Hematopoietic multipotent progenitor cell treated with erythropoietin and hydrocortisone succinate and interleukin-3 and kit ligand, for 15 days (in vitro differentiated cells): ENCODE results near the gene ARFRP1.

Source experiments
- DNase-seq: peaks from one replicate; pipeline ENCODE4 v3.0.0-alpha.2; 2015; ENCODE audit warnings: low spot score

Gene ARFRP1

DNA sequence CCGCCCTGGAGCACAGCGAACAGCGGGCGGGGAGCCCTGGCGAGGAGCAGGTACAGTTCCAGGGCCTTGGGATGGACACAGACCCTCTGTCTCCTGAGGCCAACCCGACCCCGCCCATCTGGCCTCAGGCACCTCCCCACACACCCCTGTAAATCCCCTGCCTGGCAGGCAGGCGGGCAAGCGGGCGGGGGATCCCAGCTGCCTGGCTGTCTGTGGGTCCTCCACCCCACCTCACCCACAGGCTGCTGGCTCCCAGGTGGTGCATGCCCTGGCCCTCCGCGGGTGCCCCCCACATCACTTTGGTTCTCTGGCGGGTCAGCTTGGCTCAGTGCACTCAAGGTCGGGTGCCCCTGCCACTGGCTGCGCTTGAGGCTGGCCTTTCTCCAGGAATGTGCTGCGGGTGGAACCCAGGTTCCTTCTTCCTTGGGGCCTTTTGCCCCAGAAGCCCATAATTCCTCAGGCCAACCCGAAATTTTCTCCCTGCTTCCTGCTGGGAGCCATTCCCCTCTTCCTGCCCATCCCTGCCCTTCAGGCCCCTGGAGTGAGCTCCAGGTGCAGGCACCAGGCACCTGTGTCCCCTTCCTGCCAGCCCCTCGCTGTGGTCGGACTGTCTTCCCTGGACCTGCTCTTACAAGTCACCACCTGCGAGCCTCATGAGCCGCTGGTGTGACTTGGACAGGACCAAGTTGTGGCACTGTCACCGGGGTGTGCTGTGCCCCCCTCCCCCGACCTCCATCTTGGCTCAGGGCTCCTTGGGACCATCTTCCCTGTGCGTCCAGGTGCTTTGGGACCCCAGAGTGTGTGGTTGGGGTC lies 16.7 kb downstream of the ARFRP1 start:
- no peak for DNase-seq

DNA sequence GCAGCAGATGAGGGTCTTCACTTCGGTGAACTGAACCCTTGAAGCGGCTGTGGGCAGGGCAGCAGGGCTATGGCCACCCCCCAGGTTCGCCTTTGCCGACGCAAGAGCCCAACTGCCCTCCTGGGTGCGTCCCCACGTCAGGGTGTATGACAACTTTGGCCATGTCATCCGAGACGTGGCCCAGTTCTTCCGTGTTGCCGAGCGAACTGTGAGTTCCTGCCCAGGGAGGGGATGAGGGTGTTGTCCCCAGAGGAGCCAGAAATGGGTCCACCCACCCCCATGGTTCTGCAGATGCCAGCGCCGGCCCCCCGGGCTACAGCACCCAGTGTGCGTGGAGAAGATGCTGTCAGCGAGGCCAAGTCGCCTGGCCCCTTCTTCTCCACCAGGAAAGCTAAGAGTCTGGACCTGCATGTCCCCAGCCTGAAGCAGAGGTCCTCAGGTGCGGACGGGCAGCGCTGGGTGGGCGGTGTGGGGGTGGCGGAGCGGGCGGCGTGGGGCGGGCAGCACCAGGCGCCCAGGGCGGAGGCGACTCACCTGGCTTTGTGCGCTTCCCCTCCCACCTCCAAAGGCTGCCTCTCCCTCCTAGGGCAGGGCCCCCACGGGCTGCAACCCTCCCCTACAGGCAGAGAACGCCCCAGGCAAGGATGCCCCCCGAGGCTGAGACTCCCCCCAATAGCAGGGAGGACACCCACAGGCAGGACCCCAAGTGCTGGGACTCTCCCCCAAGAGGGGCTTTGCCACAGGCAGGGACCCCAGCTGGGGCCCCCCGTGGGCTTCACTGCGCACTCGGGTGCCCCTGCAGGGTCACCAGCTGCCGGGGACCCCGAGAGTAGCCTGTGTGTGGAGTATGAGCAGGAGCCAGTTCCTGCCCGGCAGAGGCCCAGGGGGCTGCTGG lies 17.5 kb downstream of the ARFRP1 start:
- DNase-seq, result no peak

DNA sequence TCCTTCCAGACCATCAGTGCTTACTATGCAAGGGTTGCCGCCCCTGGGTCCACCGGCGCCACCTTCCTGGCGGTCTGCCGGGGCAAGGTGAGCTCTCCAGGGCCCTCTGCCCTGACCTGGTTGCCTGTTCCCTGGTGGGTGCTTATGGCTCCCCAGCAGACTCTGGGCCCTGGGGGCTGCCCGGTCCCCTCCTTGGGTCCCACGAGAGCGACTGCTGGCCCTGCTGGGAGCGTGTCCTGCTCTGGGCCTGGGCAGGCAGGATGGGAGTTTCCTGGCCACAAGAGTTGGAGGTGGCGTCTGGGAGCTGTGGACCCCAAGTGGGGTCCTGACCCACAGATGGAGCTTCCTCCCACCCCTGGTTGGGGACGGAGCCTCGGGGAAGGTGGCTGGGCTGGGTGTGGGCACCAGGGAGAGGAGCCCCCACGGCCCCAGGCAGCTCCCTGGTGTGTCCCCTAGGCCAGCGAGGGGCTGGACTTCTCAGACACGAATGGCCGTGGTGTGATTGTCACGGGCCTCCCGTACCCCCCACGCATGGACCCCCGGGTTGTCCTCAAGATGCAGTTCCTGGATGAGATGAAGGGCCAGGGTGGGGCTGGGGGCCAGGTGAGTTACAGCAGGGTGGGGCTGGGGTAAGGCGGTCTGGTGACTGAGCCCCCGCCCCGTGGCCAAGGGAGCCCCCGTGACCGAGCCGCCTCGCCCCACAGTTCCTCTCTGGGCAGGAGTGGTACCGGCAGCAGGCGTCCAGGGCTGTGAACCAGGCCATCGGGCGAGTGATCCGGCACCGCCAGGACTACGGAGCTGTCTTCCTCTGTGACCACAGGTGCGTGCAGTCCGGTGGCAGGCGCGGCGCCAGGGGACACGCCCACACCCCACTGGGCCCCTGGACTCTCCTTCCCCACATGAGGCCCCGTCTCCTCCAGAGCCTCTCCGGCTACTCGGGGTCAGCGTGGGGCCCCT lies 18.5 kb downstream of the ARFRP1 start:
- no peak for DNase-seq

DNA sequence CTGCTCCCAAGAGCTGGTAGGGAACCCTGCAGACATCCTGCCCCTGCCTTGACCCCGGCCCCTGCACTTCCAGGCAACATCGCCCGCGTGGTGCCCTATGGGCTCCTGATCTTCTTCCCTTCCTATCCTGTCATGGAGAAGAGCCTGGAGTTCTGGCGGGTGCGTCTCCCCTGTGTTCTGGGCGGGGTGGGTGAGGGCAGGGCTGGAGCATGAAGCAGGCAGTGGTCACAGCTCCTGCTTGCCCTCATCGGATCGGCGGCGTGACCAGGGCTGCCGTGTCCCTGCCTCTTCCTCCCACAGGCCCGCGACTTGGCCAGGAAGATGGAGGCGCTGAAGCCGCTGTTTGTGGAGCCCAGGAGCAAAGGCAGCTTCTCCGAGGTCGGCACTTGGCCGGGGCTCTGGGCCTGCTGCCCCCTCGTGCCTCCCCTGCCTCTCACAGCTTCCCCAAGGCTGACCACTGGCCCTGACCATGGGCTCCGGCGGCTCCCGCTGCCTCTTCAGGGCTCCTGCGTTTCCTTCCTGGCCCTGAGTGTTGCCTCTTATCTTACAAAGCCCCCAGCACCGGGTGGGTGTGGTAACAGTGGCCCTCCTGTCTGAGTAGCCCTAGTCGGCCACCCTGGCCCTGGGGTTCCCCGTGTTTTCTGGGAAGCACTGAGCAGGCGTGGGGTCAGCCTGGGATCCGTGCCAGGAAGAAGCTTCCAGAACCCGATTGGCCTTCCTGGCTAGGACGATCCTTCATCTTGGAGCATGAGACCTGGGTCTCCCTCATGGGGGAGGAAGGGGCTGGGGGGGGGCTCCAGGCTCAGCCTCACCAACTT lies 19.3 kb downstream of the ARFRP1 start:
- no peak for DNase-seq

DNA sequence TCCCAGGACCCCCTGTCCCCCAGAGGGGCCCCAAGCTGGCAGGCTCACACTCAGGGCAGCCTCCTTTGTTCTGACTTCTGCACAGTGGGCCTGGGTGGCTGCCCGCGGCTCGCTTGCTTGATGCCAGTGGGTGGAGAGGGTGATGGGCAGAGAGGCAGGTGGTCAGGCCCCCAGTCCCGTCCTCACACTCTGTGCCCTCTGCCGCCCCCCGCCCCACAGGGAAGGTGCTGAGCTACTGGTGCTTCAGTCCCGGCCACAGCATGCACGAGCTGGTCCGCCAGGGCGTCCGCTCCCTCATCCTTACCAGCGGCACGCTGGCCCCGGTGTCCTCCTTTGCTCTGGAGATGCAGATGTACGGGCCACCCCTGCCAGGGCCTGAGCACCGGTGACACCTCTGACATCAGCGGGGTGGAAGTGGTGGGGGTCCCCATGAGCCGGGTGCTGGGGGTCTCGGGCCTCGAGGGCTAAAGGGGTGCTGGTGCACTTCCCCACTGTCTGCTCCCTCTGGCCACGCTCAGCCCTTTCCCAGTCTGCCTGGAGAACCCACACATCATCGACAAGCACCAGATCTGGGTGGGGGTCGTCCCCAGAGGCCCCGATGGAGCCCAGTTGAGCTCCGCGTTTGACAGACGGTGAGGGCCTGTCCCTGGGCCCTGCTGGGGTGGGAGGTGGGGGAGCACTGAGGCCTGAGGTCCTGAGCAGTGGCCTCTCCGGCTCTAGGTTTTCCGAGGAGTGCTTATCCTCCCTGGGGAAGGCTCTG lies 20.2 kb downstream of the ARFRP1 start:
- no peak for DNase-seq

DNA sequence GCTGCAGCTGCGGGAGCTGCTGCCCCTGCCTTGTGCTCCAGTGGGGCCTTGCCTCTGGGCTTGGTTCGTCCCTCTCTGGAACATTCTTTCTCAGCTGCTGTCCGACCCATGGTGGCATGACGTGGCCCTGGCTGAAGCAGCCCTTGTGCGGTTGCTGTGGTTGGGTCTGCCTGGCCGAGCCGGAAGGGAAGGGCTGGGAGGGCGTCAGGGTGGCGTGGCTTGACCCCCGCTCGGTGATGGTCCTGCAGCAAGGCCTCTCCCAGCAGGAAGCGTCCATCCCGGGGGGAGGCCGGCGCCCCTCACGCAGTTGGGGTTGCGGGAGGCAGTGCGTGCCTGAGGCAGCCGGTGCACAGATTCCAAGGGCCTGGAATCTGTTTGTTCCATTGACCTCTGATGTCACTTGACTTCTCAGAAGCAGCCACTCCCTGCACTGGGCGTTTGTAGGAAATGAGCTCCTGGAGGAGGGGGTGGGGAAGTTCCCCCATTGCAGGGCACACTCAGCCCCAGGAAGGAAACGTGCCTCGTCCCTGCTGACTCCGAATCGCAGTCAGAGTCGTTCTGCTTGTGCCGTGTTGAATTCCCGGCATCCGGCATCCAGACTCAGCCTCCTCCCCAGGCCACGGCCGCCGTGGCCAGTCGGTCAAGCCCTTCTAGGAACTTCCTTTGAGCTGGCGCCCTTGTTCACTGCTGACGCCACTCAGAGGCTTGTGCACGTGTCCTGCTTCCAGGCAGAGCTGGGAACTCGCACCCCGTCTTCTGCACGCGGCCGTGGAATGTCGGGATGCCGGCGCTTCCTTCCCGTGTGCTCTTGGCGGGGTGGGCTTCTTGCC lies 21.1 kb downstream of the ARFRP1 start:
- no peak for DNase-seq

DNA sequence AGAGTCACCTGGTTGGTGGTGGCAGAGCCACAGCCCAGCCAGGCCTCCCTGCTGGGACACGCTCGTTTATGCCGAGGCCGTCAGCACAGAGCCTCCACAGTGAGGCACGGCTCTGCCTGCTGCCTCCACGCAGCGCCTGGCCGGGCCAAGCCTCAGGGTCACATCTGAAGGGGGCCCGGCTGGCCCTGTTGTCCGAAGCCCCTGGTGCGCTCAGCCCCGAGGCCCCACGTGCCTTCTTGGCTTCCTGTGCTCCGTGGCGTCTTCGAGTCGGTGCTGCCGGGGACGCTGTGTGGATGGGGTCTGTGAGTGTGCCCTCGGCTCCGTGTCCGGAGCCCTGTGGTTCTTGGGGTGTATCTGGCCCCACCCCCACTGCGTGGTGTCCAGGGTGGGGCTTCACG lies 21.7 kb downstream of the ARFRP1 start:
- DNase-seq, result no peak

DNA sequence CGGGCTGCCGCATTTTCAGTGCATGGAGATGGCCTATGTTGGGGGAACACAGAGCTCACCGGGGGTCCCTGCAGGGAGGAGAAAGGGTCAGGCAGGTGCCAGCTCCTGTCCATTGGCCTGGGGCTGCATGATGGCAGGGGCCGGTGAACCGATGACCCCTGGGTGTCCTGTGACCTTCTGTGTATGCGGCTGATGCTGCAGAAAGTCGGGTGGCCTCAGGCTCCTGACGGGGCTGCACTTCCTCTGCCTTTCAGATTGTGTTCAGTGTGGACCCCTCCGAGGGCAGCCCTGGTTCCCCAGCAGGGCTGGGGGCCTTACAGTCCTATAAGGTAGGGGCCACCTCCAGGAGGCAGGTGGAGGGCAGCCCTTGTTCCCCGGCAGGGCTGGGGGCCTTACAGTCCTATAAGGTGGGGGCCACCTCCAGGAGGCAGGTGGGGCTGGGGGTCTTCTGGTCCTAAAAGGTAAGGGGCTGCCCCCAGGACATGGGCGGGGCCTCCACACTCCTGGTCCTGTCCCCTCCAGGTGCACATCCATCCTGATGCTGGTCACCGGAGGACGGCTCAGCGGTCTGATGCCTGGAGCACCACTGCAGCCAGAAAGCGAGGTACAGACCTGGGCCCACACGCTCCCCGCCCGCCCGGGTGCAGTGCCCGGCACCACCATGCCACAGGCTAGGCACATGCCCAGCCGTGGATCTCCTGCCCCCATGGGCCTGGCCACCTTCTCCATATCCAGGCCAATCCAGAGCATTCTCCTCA lies 22.3 kb downstream of the ARFRP1 start:
- no peak for DNase-seq

DNA sequence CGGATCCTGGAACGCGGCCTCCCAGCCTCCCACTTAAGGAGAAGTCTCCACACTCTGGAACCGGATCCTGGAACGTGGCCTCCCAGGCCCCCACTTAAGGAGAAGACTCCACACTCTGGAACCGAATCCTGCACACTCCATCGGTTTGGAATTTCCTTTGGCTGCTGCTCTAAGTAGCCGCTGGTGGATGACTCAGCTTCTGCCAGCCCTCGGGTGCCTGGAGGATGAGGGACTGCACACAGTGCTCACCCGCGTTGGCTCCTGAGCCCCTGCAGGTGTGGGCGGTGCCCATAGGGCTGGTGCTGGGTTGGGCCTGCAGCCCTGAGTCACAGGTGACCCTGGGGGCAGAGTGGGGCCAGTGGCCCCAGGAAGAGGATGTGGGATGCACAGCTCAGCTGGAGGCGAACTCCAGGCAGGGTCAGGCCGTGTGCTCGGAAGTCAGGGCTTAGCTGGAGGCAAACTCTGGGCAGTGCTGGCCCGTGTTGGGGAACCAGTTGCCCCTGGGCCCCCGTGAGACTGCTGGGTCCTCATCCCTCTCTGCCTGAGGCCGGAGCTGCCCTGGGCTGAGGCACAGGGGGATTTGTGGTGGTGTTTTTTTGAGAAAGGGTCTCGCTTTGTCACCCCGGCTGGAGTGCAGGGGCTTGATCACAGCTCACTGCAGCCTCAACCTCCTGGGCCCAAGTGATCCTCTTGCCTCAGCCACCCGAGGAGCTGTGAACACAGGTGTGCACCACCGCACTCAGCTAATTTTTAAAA lies 25.2 kb downstream of the ARFRP1 start:
- DNase-seq, result no peak

DNA sequence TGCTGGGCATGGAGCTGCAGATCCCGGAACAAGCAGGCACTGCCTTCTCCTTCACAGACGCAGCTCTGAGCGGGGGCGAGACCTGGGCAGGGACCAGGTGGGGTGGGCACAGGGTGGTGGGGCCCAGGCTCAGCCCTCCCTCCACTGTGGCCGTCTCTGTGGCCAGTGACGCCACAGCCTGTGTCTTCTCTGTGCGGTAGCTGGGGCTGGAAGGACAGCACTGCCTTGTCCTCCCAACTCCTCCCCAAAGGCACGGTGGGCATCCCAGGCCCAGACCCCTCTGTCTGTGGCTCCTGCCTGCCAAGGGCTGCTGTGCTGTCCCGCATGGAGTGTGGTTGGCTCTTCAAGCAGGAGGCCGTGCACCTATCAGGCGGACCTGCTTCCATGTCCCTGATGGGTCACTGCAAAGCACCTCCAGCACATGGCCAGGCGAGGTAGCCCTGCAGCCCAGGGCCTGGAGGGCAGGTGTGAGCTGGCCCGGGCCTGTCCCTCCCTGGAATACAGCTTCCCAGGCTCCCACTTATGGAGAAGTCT lies 26.1 kb downstream of the ARFRP1 start:
- no peak for DNase-seq

DNA sequence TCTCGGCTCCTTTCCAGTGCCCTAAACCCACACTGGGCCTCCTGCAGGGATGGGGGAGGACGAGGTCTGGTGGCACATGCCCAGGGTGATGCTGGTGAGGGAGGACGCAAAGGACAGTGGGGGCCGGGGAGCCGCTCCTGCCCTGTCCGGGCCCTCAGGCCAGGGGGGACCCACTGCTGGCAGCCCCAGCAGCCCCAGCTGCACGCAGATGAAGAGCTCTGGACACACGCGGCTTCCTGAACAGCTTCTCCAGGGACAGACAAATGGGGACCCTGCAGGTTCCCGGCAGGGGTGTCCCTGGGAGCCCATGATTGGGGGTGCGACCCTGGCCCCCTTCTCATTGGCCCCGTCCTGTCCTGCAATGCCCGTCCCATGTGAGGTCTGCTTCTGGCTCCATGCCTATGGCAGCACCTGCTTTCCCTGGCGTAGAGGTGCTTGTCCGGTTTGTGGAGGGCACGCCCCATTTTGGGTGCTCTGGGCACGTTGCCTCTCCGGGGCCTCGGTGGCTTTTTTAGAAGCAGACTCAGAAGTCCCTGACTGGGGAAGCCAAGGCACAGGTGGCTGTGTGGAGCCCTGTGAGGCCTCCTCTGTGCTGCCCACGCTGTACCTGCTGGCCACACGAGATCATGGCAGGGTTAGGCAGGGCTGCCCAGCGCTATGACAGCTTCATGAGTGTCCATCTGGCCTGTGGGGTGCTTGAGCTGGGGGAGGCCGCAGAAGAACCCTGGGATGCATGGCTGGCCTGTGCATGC lies 26.7 kb downstream of the ARFRP1 start:
- no peak for DNase-seq

DNA sequence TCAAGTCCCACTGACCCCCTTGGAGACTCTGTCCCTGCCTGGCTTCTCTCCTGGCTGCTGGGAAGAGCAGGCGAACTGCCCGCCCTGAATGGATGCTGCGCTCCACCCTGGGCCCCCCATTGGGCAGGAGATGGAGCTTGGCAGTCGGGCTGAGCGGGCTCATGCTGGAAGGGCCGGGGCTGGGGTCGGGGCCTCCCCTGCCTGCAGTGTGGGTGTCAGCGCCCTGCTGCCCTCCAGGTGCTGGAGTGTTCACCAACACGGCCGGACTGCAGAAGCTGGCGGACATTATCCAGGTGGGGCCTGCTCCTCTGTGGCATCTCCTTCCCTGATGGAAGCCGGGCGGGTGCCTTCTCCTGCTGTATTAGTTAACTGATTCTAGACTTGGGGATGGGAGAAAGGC lies 27.3 kb downstream of the ARFRP1 start:
- DNase-seq, result no peak

DNA sequence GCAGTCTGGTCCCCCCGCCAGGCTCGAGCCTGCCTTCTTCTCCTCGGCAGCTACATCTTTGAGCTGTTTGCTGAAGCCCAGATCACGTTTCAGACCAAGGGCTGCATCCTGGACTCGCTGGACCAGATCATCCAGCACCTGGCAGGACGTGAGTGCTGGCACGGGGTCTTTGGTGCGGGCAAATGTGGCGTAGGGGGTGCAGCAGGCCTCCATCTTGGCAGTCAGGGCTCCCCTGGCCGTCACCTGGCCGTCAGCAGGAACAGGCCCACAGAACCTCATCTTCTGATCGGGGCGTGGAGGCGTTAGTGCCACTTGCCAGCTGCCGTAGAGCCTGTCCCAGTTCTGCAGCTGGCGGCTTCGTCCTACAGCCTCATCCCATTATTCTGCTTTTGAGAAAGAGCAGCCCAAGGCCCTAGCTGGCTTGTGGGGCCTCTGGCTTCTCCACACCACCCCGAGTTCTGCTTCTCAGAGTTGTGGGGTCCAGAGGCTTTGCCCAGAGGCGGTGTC lies 27.9 kb downstream of the ARFRP1 start:
- DNase-seq, result no peak

DNA sequence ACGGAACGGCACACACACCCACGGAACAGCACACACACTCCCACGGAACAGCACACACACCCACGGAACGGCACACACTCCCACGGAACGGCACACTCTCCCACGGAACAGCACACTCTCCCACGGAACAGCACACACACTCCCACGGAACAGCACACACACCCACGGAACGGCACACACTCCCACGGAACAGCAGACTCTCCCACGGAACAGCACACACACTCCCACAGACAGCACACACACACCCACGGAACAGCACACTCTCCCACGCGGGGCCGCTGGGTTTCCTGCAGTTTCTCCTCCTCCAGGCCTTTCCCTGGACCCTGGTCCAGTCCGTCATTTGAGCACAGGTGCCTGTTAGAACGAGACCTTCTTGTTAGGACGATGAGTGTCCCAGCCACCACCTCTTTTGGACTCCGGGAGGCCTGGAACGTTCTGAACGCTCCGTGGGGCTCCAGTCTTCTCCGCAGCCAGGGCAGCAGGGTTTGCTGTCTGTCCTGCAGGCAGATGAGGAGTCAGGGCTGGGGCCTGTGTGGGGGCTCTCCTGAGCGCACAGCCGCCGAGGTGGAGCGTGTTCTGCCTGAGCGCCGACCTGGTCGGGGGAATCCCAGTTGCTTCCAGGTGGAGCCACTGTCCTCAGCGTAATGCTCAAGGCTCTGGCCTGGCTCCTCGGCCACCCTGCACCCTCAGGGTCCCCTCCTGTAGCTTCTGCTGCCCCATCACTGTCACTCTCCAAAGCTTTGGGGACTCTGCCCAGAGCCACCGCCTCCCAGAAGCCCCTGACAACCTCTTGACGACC lies 28.9 kb downstream of the ARFRP1 start:
- DNase-seq, result no peak

DNA sequence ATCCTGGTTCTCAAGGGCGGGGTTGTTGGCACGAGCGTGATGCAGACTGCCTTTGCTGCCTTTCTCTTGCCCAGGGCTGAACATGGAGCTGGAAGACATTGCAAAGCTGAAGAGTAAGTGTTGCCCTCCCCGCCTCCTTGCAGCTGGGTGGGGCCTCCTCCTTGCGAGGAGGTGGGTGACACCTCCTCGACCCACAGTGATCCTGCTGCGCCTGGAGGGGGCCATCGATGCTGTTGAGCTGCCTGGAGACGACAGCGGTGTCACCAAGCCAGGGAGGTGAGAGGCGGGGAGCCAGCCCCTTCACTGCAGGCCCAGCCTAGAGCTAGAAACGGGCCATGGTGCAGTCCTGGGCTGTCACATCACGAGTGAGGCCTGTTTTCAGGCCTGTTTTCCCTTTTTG lies 29.7 kb downstream of the ARFRP1 start:
- DNase-seq, result no peak
